Measurements from ENCODE around the gene SLC45A2. TPM values are rescaled to one million over a fixed set of nuclear protein-coding genes. Genes with fewer than 3 reads are reported as not detected.

The SLC45A2 gene
- total RNA-seq, 1 experiment from 2014 or later, result not detected

DNA sequence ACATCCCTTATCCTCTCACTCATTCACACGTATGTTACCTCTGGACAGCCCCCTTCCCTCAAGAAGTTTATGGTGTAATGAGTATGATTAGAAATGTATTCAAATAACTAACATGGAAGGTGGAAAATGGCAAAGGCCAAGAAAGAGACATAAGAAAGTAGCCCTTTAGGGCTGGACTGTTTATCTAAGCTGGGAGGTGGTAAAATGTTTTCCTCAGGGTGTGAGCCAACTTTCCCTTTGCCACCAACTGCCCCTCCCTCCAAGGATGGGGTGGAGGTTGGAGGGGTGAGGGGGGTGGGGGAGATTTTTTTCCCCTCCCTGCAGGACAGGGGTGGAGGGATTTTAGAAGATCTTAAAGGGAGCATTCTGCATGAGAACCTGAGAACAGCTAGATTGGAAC, 8.2 kb downstream of the SLC45A2 start:
- in situ Hi-C loops (cut with HindIII; ENCODE audit: low pct_unique_long_range_greater_than_20kb, low sequenced_read_pairs), result no loop called here
- ATAC-seq, result no peak
- CTCF ChIA-PET, result no interaction called here

DNA sequence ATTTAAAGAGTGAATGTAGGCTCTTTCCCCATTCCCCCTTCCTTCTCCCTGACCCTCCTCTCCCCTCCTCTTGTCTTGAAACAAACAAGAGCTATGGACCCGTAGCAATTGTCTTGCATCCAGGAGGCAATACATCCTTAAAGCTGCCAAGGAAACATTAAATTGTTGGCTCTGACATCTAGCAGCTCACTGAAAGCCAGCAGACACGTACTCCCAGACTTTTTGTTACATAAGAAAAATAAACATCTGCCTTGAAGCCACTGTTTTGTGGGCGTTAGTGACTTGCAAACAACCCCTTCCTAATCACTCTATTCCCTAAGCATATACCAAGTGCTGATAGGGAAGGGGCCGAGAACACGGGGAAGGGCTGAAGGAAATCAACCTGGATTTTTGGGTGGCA, 8.6 kb downstream of the SLC45A2 start:
- TF ChIP-seq, protein P1, sequence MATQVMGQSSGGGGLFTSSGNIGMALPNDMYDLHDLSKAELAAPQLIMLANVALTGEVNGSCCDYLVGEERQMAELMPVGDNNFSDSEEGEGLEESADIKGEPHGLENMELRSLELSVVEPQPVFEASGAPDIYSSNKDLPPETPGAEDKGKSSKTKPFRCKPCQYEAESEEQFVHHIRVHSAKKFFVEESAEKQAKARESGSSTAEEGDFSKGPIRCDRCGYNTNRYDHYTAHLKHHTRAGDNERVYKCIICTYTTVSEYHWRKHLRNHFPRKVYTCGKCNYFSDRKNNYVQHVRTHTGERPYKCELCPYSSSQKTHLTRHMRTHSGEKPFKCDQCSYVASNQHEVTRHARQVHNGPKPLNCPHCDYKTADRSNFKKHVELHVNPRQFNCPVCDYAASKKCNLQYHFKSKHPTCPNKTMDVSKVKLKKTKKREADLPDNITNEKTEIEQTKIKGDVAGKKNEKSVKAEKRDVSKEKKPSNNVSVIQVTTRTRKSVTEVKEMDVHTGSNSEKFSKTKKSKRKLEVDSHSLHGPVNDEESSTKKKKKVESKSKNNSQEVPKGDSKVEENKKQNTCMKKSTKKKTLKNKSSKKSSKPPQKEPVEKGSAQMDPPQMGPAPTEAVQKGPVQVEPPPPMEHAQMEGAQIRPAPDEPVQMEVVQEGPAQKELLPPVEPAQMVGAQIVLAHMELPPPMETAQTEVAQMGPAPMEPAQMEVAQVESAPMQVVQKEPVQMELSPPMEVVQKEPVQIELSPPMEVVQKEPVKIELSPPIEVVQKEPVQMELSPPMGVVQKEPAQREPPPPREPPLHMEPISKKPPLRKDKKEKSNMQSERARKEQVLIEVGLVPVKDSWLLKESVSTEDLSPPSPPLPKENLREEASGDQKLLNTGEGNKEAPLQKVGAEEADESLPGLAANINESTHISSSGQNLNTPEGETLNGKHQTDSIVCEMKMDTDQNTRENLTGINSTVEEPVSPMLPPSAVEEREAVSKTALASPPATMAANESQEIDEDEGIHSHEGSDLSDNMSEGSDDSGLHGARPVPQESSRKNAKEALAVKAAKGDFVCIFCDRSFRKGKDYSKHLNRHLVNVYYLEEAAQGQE (IDR thresholded peaks at IDR 0.05; ENCODE audit: insufficient read depth in 1 of 2, low read depth in 2 of 2, low read length in 1 of 2), result no peak
- TF ChIP-seq, protein P2, sequence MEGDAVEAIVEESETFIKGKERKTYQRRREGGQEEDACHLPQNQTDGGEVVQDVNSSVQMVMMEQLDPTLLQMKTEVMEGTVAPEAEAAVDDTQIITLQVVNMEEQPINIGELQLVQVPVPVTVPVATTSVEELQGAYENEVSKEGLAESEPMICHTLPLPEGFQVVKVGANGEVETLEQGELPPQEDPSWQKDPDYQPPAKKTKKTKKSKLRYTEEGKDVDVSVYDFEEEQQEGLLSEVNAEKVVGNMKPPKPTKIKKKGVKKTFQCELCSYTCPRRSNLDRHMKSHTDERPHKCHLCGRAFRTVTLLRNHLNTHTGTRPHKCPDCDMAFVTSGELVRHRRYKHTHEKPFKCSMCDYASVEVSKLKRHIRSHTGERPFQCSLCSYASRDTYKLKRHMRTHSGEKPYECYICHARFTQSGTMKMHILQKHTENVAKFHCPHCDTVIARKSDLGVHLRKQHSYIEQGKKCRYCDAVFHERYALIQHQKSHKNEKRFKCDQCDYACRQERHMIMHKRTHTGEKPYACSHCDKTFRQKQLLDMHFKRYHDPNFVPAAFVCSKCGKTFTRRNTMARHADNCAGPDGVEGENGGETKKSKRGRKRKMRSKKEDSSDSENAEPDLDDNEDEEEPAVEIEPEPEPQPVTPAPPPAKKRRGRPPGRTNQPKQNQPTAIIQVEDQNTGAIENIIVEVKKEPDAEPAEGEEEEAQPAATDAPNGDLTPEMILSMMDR (IDR thresholded peaks at IDR 0.05), result no peak
- TF ChIP-seq TCF7L2 (IDR thresholded peaks at IDR 0.05; ENCODE audit: low read depth, low read length), result no peak
- ChIA-PET CTCF (no interaction called here), POLR2A (no interaction called here)
- intact Hi-C loops (cut with micrococcal nuclease; ENCODE audit: unreplicated experiment) (no loop called here), in situ Hi-C loops (cut with HindIII; ENCODE audit: low pct_unique_long_range_greater_than_20kb, low sequenced_read_pairs) (no loop called here)
- Histone ChIP-seq H3K27me3 (ENCODE audit: control insufficient read depth, insufficient read depth, low read length) (peaks cover 7% of the 10 kb centered on the region), H3K9me3 (ENCODE audit: control insufficient read depth, insufficient read depth, low read depth, low read length) (no peaks in the 10 kb centered on the region), H3K4me1 (ENCODE audit: control insufficient read depth, insufficient read depth, low read length) (no peaks in the 10 kb centered on the region), H3K36me3 (ENCODE audit: control insufficient read depth, insufficient read depth, low read length) (no peaks in the 10 kb centered on the region), H3K4me3 (ENCODE audit: low read depth in 2 of 2, low read length in 2 of 2) (no peak overlapping the region), H3K27ac (ENCODE audit: low read length) (no peak overlapping the region)
- BruUV-seq (replicated peaks), result no TSS peak
- ATAC-seq, result no peak
- DNase-seq (ENCODE audit: low read depth, low spot score), result no peak

More for the DNA sequence above, 8.2 kb downstream of the SLC45A2 start:
- H3K27me3 ChIP-seq (ENCODE audit: control insufficient read depth, insufficient read depth, low read length), result peaks cover 7% of the 10 kb centered on the region
- POLR2A ChIA-PET, result no interaction called here
- no peaks in the 10 kb centered on the region for H3K9me3 ChIP-seq (ENCODE audit: control insufficient read depth, insufficient read depth, low read depth, low read length)
- H3K36me3 ChIP-seq (ENCODE audit: control insufficient read depth, insufficient read depth, low read length), result no peaks in the 10 kb centered on the region
- no peaks in the 10 kb centered on the region for H3K4me1 ChIP-seq (ENCODE audit: control insufficient read depth, insufficient read depth, low read length)
- no peak for DNase-seq (ENCODE audit: low read depth, low spot score)
- BruUV-seq (replicated peaks), result no TSS peak
- no peak overlapping the region for H3K27ac ChIP-seq (ENCODE audit: low read length)
- no peak overlapping the region for H3K4me3 ChIP-seq (ENCODE audit: low read depth in 2 of 2, low read length in 2 of 2)
- TF ChIP-seq POLR2AphosphoS5 (IDR thresholded peaks at IDR 0.05; ENCODE audit: low read depth, low read length) (no peak), SIN3A (IDR thresholded peaks at IDR 0.05; ENCODE audit: borderline replicate concordance, insufficient read depth, low read depth, low read length) (no peak), TCF7L2 (IDR thresholded peaks at IDR 0.05; ENCODE audit: low read depth, low read length) (no peak)
- TF ChIP-seq, protein P1 (IDR thresholded peaks at IDR 0.05; ENCODE audit: insufficient read depth in 1 of 2, low read depth in 2 of 2, low read length in 1 of 2), result no peak
- TF ChIP-seq, protein P2 (IDR thresholded peaks at IDR 0.05), result no peak
- intact Hi-C loops (cut with micrococcal nuclease; ENCODE audit: unreplicated experiment), result no loop called here

Data from Panc1 (cell line).